ENCODE measurements around the gene COA1. TPM values are rescaled to one million over a fixed set of nuclear protein-coding genes. Genes with fewer than 3 reads are reported as not detected.

COA1 gene
- total RNA-seq, 2 experiments from 2014 or later: 63.9 to 96.0 TPM

GRCh38 chr7:43764807-43765491 lies 35.6 kb upstream of the COA1 start:
- Histone ChIP-seq H3K79me2 (ENCODE audit: insufficient read depth, low read depth, low read length) (no peaks in the 10 kb centered on the region), H3K4me1 (ENCODE audit: insufficient read depth, low read length, poor library complexity, severe bottlenecking) (peaks cover 6% of the 10 kb centered on the region), H3K27ac (ENCODE audit: low read depth, low read length, poor library complexity, severe bottlenecking) (no peak overlapping the region), H3K9me3 (ENCODE audit: low read length) (no peaks in the 10 kb centered on the region), H3K4me3 (ENCODE audit: low read depth, low read length, poor library complexity, severe bottlenecking) (no peak overlapping the region), H4K20me1 (ENCODE audit: insufficient read depth, low read length) (no peaks in the 10 kb centered on the region), H3K4me2 (ENCODE audit: low read length) (no peak overlapping the region), H3K9me2 (ENCODE audit: insufficient read depth, low read length) (no peaks in the 10 kb centered on the region), H2AFZ (ENCODE audit: low read length) (no peak overlapping the region), H3K36me3 (ENCODE audit: insufficient read depth, low read length) (no peaks in the 10 kb centered on the region)
- no TSS peak for BruUV-seq (replicated peaks)
- no peak for TF ChIP-seq EZH2phosphoT487 (IDR thresholded peaks at IDR 0.05; ENCODE audit: borderline replicate concordance, low read depth, low read length)
- no peak for TF ChIP-seq CTCF (conservative IDR thresholded peaks at IDR 0.05; ENCODE audit: low read length)
- CTCF ChIA-PET (ENCODE audit: unreplicated experiment): no interaction called here
- POLR2A ChIA-PET: interaction anchor here (0.6 to 1.3 kb wide), 5 partner anchors 27 to 1658 kb away, joined by 3 to 10 read pairs (median 8); no protein-coding TSS in a partner anchor
- intact Hi-C loops (cut with micrococcal nuclease; ENCODE audit: unreplicated experiment): no loop called here
- DNase-seq (ENCODE audit: low spot score): no peak

GRCh38 chr7:43764039-43764761 lies 34.9 kb upstream of the COA1 start:
- no peak overlapping the region for H3K4me3 ChIP-seq (ENCODE audit: low read depth, low read length, poor library complexity, severe bottlenecking)

More at GRCh38 chr7:43764039-43764761, 34.9 kb upstream of the COA1 start:
- ChIA-PET POLR2A (interaction anchor here (0.6 to 1.3 kb wide), 4 partner anchors 28 to 1657 kb away, joined by 3 to 10 read pairs (median 6); no protein-coding TSS in a partner anchor), CTCF (ENCODE audit: unreplicated experiment) (no interaction called here)
- TF ChIP-seq CTCF (conservative IDR thresholded peaks at IDR 0.05; ENCODE audit: low read length): no peak
- TF ChIP-seq EZH2phosphoT487 (IDR thresholded peaks at IDR 0.05; ENCODE audit: borderline replicate concordance, low read depth, low read length): no peak
- H3K36me3 ChIP-seq (ENCODE audit: insufficient read depth, low read length): no peaks in the 10 kb centered on the region
- BruUV-seq (replicated peaks): no TSS peak
- H4K20me1 ChIP-seq (ENCODE audit: insufficient read depth, low read length): no peaks in the 10 kb centered on the region
- H3K4me1 ChIP-seq (ENCODE audit: insufficient read depth, low read length, poor library complexity, severe bottlenecking): peaks cover 6% of the 10 kb centered on the region
- peak overlapping the region; percentile 15; the same call in 1 of the 2 replicates for H2AFZ ChIP-seq (ENCODE audit: low read length)
- no peaks in the 10 kb centered on the region for H3K9me3 ChIP-seq (ENCODE audit: low read length)
- H3K27ac ChIP-seq (ENCODE audit: low read depth, low read length, poor library complexity, severe bottlenecking): no peak overlapping the region
- no peaks in the 10 kb centered on the region for H3K79me2 ChIP-seq (ENCODE audit: insufficient read depth, low read depth, low read length)
- H3K9me2 ChIP-seq (ENCODE audit: insufficient read depth, low read length): no peaks in the 10 kb centered on the region
- peak overlapping the region; percentile 7; the same call in 1 of the 2 replicates for H3K4me2 ChIP-seq (ENCODE audit: low read length)
- intact Hi-C loops (cut with micrococcal nuclease; ENCODE audit: unreplicated experiment): no loop called here
- DNase-seq (ENCODE audit: low spot score): peak; percentile 4
